SU-DHL-6 (cell line): ENCODE results near the gene EEPD1.

Experiments used
- CTCF ChIP-seq: fragments of 200-600 bp; sonication (generic); IDR thresholded peaks from one replicate; pipeline ENCODE4 v1.5.1; 2017; ENCODE audit warnings: antibody characterized with exemption, mild to moderate bottlenecking, low read length, moderate library complexity; ENCODE audit not compliant: insufficient read depth, poor library complexity, severe bottlenecking
- EZH2phosphoT487 ChIP-seq: fragments of 200-600 bp; sonication (generic), shearing (Covaris generic); conservative IDR thresholded peaks from 2 replicates; pipeline ENCODE4 v1.6.1; 2018; ENCODE audit warnings: mild to moderate bottlenecking, antibody characterized with exemption, low read length, moderate library complexity, mixed read lengths

- TF ChIP-seq CTCF (no peak), EZH2phosphoT487 (no peak)
Measured at GRCh38 chr7:36217961-36218284, 64.9 kb downstream of the EEPD1 start.
